Endothelial cell of umbilical vein (primary cell): Measurements from ENCODE around the gene SPPL2B. TPM values are rescaled to one million over a fixed set of nuclear protein-coding genes. Genes with fewer than 3 reads are reported as not detected.

Experiments
- BruUV-seq: library from RNA; stranded (reverse); fragments of 400-500 nt; replicated peaks from 2 replicates; lab custom pipeline; 2021; lab: Mats Ljungman, UMichigan
- CTCF ChIA-PET: fragments of 300-600, 350-600 bp; sonication (Branson Sonifier 250); formaldehyde crosslinking; loops from one replicate; lab custom pipeline; 2021; ENCODE audit warnings: antibody characterized with exemption, inconsistent platforms; lab: Charles Lee
- POLR2A ChIA-PET: fragments of 300-600, 350-600 bp; sonication (Branson Sonifier 250); formaldehyde crosslinking; loops from one replicate; lab custom pipeline; 2021; ENCODE audit warnings: antibody characterized with exemption, inconsistent platforms; lab: Charles Lee
- DNase-seq: peaks from one replicate; pipeline ENCODE4 v3.0.0-alpha.2; 2011; ENCODE audit warnings: low read depth, low spot score
- FAIRE-seq: peaks from 2 replicates; lab custom pipeline; 2011; peaks lifted over from hg19 to GRCh38; lab: Jason Lieb, UNC
- H2AFZ ChIP-seq: 2 replicates; pipeline ENCODE4 v1.6.0; 2012; ENCODE audit warnings: low read depth, low read length, control low read depth, inconsistent platforms
- H3K27ac ChIP-seq: 2 replicates; pipeline ENCODE4 v1.5.1; 2011; ENCODE audit warnings: low read depth, mild to moderate bottlenecking, control low read depth, low read length, moderate library complexity; ENCODE audit not compliant: insufficient read depth
- H3K27me3 ChIP-seq, 2 experiments: 2 replicates each; pipeline versions ENCODE4 v1.6.0 to v1.6.1; 2011; ENCODE audit warnings: low read length in 2 of 2, mixed read lengths in 1 of 2; ENCODE audit not compliant: control insufficient read depth in 2 of 2, insufficient read depth in 2 of 2
- H3K36me3 ChIP-seq, 2 experiments: 2 replicates in 1 of 2; 3 replicates in 1 of 2; pipeline ENCODE4 v1.5.1; 2011; ENCODE audit warnings: low read length in 2 of 2, mild to moderate bottlenecking in 1 of 2, moderate library complexity in 1 of 2; ENCODE audit not compliant: control insufficient read depth in 2 of 2, insufficient read depth in 2 of 2; ENCODE audit errors: extremely low read depth in 1 of 2
- H3K4me1 ChIP-seq: 3 replicates; pipeline ENCODE4 v1.5.1; 2011; ENCODE audit warnings: mild to moderate bottlenecking, low read length; ENCODE audit not compliant: control insufficient read depth, insufficient read depth; ENCODE audit errors: extremely low read depth
- H3K4me2 ChIP-seq: 2 replicates; pipeline ENCODE4 v1.6.1; 2011; ENCODE audit warnings: low read length, control low read depth, mixed read lengths; ENCODE audit not compliant: insufficient read depth
- H3K4me3 ChIP-seq, 3 experiments: fragments of 200-600 bp in 1 of 3; sonication (generic), shearing (Covaris generic) in 1 of 3; replicated peaks in 1 of 3; 2 replicates each; pipeline ENCODE4 v1.5.1; 2011 to 2016; ENCODE audit warnings: control low read depth in 3 of 3, low read length in 3 of 3, mild to moderate bottlenecking in 2 of 3, inconsistent platforms in 1 of 3, low read depth in 1 of 3, moderate library complexity in 1 of 3; ENCODE audit not compliant: insufficient read depth in 1 of 3
- H3K79me2 ChIP-seq: 2 replicates; pipeline ENCODE4 v1.6.0; 2012; ENCODE audit warnings: low read length, inconsistent platforms; ENCODE audit not compliant: control insufficient read depth, insufficient read depth
- H3K9ac ChIP-seq: replicated peaks from 2 replicates; pipeline ENCODE3; 2011; ENCODE audit warnings: low read length, control low read depth; ENCODE audit not compliant: insufficient read depth; ENCODE audit errors: extremely low read depth
- H3K9me1 ChIP-seq: replicated peaks from 3 replicates; pipeline ENCODE4 v1.6.0; 2011; ENCODE audit warnings: mild to moderate bottlenecking, low read length; ENCODE audit not compliant: control insufficient read depth, insufficient read depth; ENCODE audit errors: extremely low read depth
- H3K9me3 ChIP-seq: replicated peaks from 2 replicates; pipeline ENCODE4 v1.5.1; 2012; ENCODE audit warnings: low read length, inconsistent platforms; ENCODE audit not compliant: control insufficient read depth, insufficient read depth
- H4K20me1 ChIP-seq: replicated peaks from 2 replicates; pipeline ENCODE3; 2011; ENCODE audit warnings: mild to moderate bottlenecking, low read length; ENCODE audit not compliant: control insufficient read depth, insufficient read depth; ENCODE audit errors: extremely low read depth
- CTCF ChIP-seq, 2 donors: IDR thresholded peaks; 1 replicate in 1 of 2; 2 replicates in 1 of 2; pipeline ENCODE4 v1.5.1; 2011; ENCODE audit warnings: low read length in 2 of 2, mild to moderate bottlenecking in 2 of 2, moderate library complexity in 2 of 2, control low read depth in 1 of 2, inconsistent platforms in 1 of 2, low read depth in 1 of 2; ENCODE audit not compliant: insufficient read depth in 1 of 2; ENCODE audit errors: extremely low read depth in 1 of 2
- EZH2 ChIP-seq: IDR thresholded peaks from 2 replicates; pipeline ENCODE4 v1.6.1; 2012; ENCODE audit warnings: borderline replicate concordance, low read depth, mild to moderate bottlenecking, moderate library complexity, low read length, inconsistent platforms; ENCODE audit not compliant: severe bottlenecking
- FOS ChIP-seq: IDR thresholded peaks from 2 replicates; pipeline ENCODE4 v1.6.1; 2011; ENCODE audit warnings: mild to moderate bottlenecking, low read length, moderate library complexity, borderline replicate concordance; ENCODE audit not compliant: insufficient read depth
- GATA2 ChIP-seq: IDR thresholded peaks from 2 replicates; pipeline ENCODE4 v1.7.0; 2011; ENCODE audit warnings: low read depth, mild to moderate bottlenecking, moderate library complexity, mixed read lengths, low read length; ENCODE audit not compliant: insufficient read length, insufficient read depth
- JUN ChIP-seq: IDR thresholded peaks from 2 replicates; pipeline ENCODE4 v1.6.1; 2011; ENCODE audit warnings: borderline replicate concordance, low read depth; ENCODE audit not compliant: insufficient read length, insufficient read depth
- MAX ChIP-seq: IDR thresholded peaks from 2 replicates; pipeline ENCODE4 v1.6.1; 2011; ENCODE audit not compliant: insufficient read depth, insufficient read length
- MYC ChIP-seq: IDR thresholded peaks from one replicate; pipeline ENCODE4 v1.6.1; 2011; ENCODE audit warnings: mild to moderate bottlenecking, low read depth, low read length
- POLR2A ChIP-seq: IDR thresholded peaks from 2 replicates; pipeline ENCODE4 v1.6.1; 2012; ENCODE audit warnings: low read depth, mild to moderate bottlenecking, control low read depth, low read length
- POLR2AphosphoS5 ChIP-seq: IDR thresholded peaks from 2 replicates; pipeline ENCODE4 v1.6.1; 2012; ENCODE audit warnings: low read depth, mild to moderate bottlenecking, control low read depth, low read length, moderate library complexity; ENCODE audit not compliant: insufficient read depth
- dilution Hi-C: fragments of 300-500 bp; cut with MboI; formaldehyde crosslinking; loops from one replicate; pipeline ENCODE4 v1.15.0; 2019; ENCODE audit warnings: low sequenced_read_pairs; ENCODE audit not compliant: extremely low pct_ligation_motif_present
- intact Hi-C: fragments of 100-400 bp; cut with micrococcal nuclease; formaldehyde crosslinking; loops from one replicate; pipeline ENCODE4 v1.10.0; 2022
- polyA plus RNA-seq, 4 experiments: library from polyadenylated mRNA; depleted of rRNA in 3 of 4; stranded (reverse) in 3 of 4; unstranded in 1 of 4; fragments of >200 nt; gene quantifications; 2 replicates each; pipeline versions ENCODE4 v1.2.1 to v1.2.3, GENCODE V29; 2011 to 2012; ENCODE audit warnings: missing spikeins in 1 of 4
- total RNA-seq: library from RNA; stranded (reverse); gene quantifications from 2 replicates; pipeline ENCODE4 v1.2.3, GENCODE V29; 2021

The SPPL2B gene
- total and polyA plus RNA-seq, 2 donors (not counting 3 experiments of a cell fraction or from before 2014, with no cell fraction given), result 60.7 to 62.7 TPM

- Histone ChIP-seq H3K4me3 (no peak overlapping the region), H3K4me1 (peaks cover 9% of the 10 kb centered on the region), H3K4me2 (no peak overlapping the region), H4K20me1 (no peaks in the 10 kb centered on the region), H3K9ac (no peak overlapping the region), H3K9me3 (no peaks in the 10 kb centered on the region), H2AFZ (no peak overlapping the region), H3K27me3 (peaks cover 10% of the 10 kb centered on the region in 2 experiments), H3K79me2 (no peaks in the 10 kb centered on the region), H3K36me3 (no peaks in the 10 kb centered on the region), H3K27ac (no peak overlapping the region), H3K9me1 (no peaks in the 10 kb centered on the region)
- no peak for TF ChIP-seq GATA2
- no peak for TF ChIP-seq MAX
- TF ChIP-seq EZH2, result no peak
- no peak for TF ChIP-seq POLR2A
- TF ChIP-seq FOS, result no peak
- TF ChIP-seq POLR2AphosphoS5, result no peak
- no peak for TF ChIP-seq CTCF (IDR thresholded peaks at IDR 0.05; ENCODE audit: extremely low read depth in 1 of 2, insufficient read depth in 1 of 2, low read depth in 1 of 2, low read length in 2 of 2)
- no peak for TF ChIP-seq JUN
- no peak for TF ChIP-seq MYC
- ChIA-PET CTCF (no interaction called here), POLR2A (no interaction called here)
- FAIRE-seq (no peak), DNase-seq (no peak)
- dilution Hi-C loops, result no loop called here
- BruUV-seq, result no TSS peak
- intact Hi-C loops, result no loop called here
Measured at GRCh38 chr19:2283835-2284507, 44.5 kb upstream of the SPPL2B start.
